Prostate gland (tissue), 1 donor: ENCODE data around the gene CNTN5.

Experiments
- POLR2A ChIP-seq: fragments of 450-650 bp; IDR thresholded peaks from one replicate; pipeline ENCODE4 v1.6.1; 2016; ENCODE audit warnings: antibody characterized with exemption, mild to moderate bottlenecking
- POLR2AphosphoS5 ChIP-seq: sonication (generic); formaldehyde crosslinking; IDR thresholded peaks from one replicate; pipeline ENCODE4 v1.6.1; 2017; ENCODE audit warnings: antibody characterized with exemption

DNA sequence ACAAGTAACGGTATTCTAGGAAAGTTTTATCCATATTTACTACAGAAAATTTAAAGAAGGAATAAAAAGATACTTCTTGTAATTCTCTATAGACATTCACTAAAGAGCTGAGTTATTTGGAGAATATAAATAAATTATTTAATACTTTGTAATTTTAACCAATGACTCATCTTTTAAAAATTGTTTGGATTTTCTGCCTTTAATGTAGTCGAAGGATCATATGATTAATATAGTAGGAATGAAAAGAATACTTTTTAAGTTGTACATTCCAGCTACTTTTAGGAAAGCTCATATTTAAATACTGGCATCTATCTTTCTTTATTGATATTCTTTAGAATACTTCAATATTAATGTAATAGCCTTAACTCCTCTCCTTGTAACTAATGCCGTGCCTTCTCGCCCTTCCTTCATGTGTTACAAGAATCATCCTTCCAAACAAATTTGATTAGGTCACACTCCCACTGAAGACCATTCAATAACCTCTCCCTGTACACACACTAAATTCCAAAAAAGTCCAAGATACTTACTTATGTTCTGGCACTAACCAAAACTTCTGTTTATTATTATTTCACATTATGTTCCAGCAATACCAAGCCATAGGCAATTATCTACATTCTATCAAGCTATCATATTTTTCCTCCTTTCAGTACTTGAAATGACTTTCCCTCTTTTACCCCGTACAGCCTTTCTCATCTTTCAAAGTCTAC, 501.9 kb downstream of the CNTN5 start:
- TF ChIP-seq POLR2A (no peak), POLR2AphosphoS5 (no peak)
